Measurements from ENCODE around the gene RNU6-7.

RNU6-7 gene

GRCh38 chr14:32197919-32198318 lies 3.9 kb upstream of the RNU6-7 start:
- TF ChIP-seq GATA3 (IDR thresholded peaks at IDR 0.05; ENCODE audit: low read depth, low read length) (no peak), GATA2 (IDR thresholded peaks at IDR 0.05; ENCODE audit: low read depth, low read length) (no peak)

- TF ChIP-seq GATA3 (IDR thresholded peaks at IDR 0.05; ENCODE audit: low read depth, low read length), result no peak
- TF ChIP-seq GATA2 (IDR thresholded peaks at IDR 0.05; ENCODE audit: low read depth, low read length), result no peak
Measured at GRCh38 chr14:32200368-32201192, 1.3 kb upstream of the RNU6-7 start.

GRCh38 chr14:32201193-32201815 lies 541 bp upstream of the RNU6-7 start:
- TF ChIP-seq GATA3 (IDR thresholded peaks at IDR 0.05; ENCODE audit: low read depth, low read length) (no peak), GATA2 (IDR thresholded peaks at IDR 0.05; ENCODE audit: low read depth, low read length) (no peak)

GRCh38 chr14:32202491-32202997 lies 699 bp downstream of the RNU6-7 start:
- TF ChIP-seq GATA2 (IDR thresholded peaks at IDR 0.05; ENCODE audit: low read depth, low read length) (no peak), GATA3 (IDR thresholded peaks at IDR 0.05; ENCODE audit: low read depth, low read length) (no peak)

GRCh38 chr14:32202998-32203882 lies 1.4 kb downstream of the RNU6-7 start, which contains the start of gene RNU6-8:
RNU6-8 (minus strand) TSS chr14:32203269.
- TF ChIP-seq GATA3 (IDR thresholded peaks at IDR 0.05; ENCODE audit: low read depth, low read length) (no peak), GATA2 (IDR thresholded peaks at IDR 0.05; ENCODE audit: low read depth, low read length) (peak; percentile 14; the same call in 1 of the 2 replicates)

GRCh38 chr14:32203928-32204357 lies 2.1 kb downstream of the RNU6-7 start:
- TF ChIP-seq GATA2 (IDR thresholded peaks at IDR 0.05; ENCODE audit: low read depth, low read length) (no peak), GATA3 (IDR thresholded peaks at IDR 0.05; ENCODE audit: low read depth, low read length) (no peak)

- TF ChIP-seq GATA3 (IDR thresholded peaks at IDR 0.05; ENCODE audit: low read depth, low read length), result no peak
- no peak for TF ChIP-seq GATA2 (IDR thresholded peaks at IDR 0.05; ENCODE audit: low read depth, low read length)
Measured at GRCh38 chr14:32205554-32205953, 3.7 kb downstream of the RNU6-7 start.

- no peak for TF ChIP-seq GATA3 (IDR thresholded peaks at IDR 0.05; ENCODE audit: low read depth, low read length)
- no peak for TF ChIP-seq GATA2 (IDR thresholded peaks at IDR 0.05; ENCODE audit: low read depth, low read length)
Measured at GRCh38 chr14:32205984-32206383, 4.1 kb downstream of the RNU6-7 start.

- TF ChIP-seq GATA3 (IDR thresholded peaks at IDR 0.05; ENCODE audit: low read depth, low read length) (no peak), GATA2 (IDR thresholded peaks at IDR 0.05; ENCODE audit: low read depth, low read length) (no peak)
Measured at GRCh38 chr14:32206552-32206951, 4.7 kb downstream of the RNU6-7 start.

- no peak for TF ChIP-seq GATA2 (IDR thresholded peaks at IDR 0.05; ENCODE audit: low read depth, low read length)
- TF ChIP-seq GATA3 (IDR thresholded peaks at IDR 0.05; ENCODE audit: low read depth, low read length), result no peak
Measured at GRCh38 chr14:32208490-32208889, 6.6 kb downstream of the RNU6-7 start.

- TF ChIP-seq GATA3 (IDR thresholded peaks at IDR 0.05; ENCODE audit: low read depth, low read length) (no peak), GATA2 (IDR thresholded peaks at IDR 0.05; ENCODE audit: low read depth, low read length) (no peak)
Measured at GRCh38 chr14:32209471-32209870, 7.6 kb downstream of the RNU6-7 start.

- no peak for TF ChIP-seq GATA3 (IDR thresholded peaks at IDR 0.05; ENCODE audit: low read depth, low read length)
- TF ChIP-seq GATA2 (IDR thresholded peaks at IDR 0.05; ENCODE audit: low read depth, low read length), result no peak
Measured at GRCh38 chr14:32211068-32211404, 9.2 kb downstream of the RNU6-7 start.

GRCh38 chr14:32212833-32213232 lies 11.0 kb downstream of the RNU6-7 start:
- TF ChIP-seq GATA3 (IDR thresholded peaks at IDR 0.05; ENCODE audit: low read depth, low read length) (no peak), GATA2 (IDR thresholded peaks at IDR 0.05; ENCODE audit: low read depth, low read length) (no peak)

GRCh38 chr14:32217301-32217700 lies 15.5 kb downstream of the RNU6-7 start:
- TF ChIP-seq GATA3 (IDR thresholded peaks at IDR 0.05; ENCODE audit: low read depth, low read length) (no peak), GATA2 (IDR thresholded peaks at IDR 0.05; ENCODE audit: low read depth, low read length) (no peak)
